ENCODE measurements around the gene DNAJB12.

DNA sequence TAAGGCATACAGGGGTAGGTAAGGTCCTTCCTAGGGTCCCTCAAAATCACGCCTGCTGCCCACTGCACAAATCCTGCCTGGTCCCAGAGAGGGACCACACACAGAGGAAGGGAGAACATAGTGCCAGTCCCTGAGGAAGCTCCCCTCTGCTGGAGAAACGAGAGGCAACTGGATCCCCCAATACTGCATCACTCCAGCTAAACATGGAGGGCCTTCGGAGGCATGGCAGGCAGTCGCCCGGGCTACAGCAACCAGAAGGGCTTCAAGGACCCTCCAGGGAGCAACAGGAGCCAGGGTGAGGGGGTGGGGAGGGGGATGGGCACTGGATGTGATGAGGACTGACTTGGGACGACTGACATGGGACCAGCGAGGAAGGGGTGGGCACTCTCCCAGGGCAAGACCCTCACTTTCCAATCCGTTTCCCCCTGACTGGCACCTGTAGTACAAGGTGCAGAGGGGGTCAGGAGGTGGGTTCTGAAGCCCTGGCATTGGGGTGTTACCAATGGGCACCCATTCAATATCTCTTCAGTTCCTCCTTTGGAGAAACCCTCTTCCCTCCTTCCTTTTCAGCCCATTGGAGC lies 59.3 kb downstream of the DNAJB12 start:
- TF ChIP-seq CTCF (IDR thresholded peaks at IDR 0.05) (no peak), POLR2A (IDR thresholded peaks at IDR 0.05) (no peak)
